Activated naive CD8-positive, alpha-beta T cell (primary cell): Measurements from ENCODE around the gene SNAPC4.
A peak's percentile ranks its signal among the peaks of the same experiment; 100 is the strongest.
"Not testable (repeated sequence)": the region's sequence is repeated elsewhere in the genome, so short reads cannot be mapped to it uniquely, and the experiment has no call there.

Experiments used
- H3K27ac Mint-ChIP-seq: one replicate; pipeline ENCODE4 v1.8.0; 2021; ENCODE audit warnings: mixed read lengths
- H3K27me3 Mint-ChIP-seq: one replicate; pipeline ENCODE4 v1.8.0; 2021; ENCODE audit warnings: mixed read lengths
- H3K36me3 Mint-ChIP-seq: one replicate; pipeline ENCODE4 v1.8.0; 2021; ENCODE audit warnings: mixed read lengths
- H3K4me1 Mint-ChIP-seq: one replicate; pipeline ENCODE4 v1.8.0; 2021; ENCODE audit warnings: low read depth, mixed read lengths
- H3K4me3 Mint-ChIP-seq: one replicate; pipeline ENCODE4 v1.8.0; 2021; ENCODE audit warnings: mild to moderate bottlenecking, mixed read lengths
- H3K9me3 Mint-ChIP-seq: one replicate; pipeline ENCODE4 v1.8.0; 2021; ENCODE audit warnings: low read depth, mixed read lengths

Gene SNAPC4

DNA sequence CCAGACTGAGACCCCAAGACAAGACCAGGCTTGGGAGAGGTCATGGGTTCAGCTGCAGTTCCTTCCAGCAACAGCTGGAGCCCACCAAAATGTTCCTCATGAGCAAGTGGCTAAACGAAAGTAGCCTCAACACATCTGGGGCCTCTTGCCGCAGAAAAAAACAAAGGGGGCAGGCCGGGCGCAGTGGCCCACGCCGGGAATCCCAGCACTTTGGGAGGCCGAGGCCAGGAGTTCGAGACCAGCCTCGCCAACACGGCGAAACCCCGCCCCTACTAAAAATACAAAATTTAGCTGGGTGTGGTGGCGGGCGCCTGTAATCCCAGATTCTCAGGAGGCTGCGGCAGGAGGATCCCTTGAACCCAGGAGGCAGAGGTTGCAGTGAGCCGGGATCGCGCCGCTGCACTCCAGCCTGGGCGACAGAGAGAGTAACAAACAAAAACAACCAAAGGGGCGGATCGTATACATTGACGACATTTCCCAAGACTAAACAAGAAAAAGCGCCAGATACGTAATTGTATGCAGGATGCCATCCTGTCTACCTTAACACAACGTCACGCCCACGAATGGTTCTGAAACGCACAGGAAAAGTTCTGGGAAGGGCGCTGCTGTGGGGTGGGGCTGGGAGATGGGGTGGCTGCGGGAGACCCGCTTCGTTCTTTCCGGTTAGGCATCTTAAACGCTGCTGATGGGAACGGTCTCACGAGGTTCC, 38.0 kb upstream of the SNAPC4 start:
- Mint-ChIP-seq H3K4me3 (peak overlapping the region; percentile 89), H3K9me3 (no peaks in the 10 kb centered on the region), H3K4me1 (peaks cover 24% of the 10 kb centered on the region), H3K27me3 (no peaks in the 10 kb centered on the region), H3K36me3 (no peaks in the 10 kb centered on the region), H3K27ac (peak overlapping the region; percentile 34)

DNA sequence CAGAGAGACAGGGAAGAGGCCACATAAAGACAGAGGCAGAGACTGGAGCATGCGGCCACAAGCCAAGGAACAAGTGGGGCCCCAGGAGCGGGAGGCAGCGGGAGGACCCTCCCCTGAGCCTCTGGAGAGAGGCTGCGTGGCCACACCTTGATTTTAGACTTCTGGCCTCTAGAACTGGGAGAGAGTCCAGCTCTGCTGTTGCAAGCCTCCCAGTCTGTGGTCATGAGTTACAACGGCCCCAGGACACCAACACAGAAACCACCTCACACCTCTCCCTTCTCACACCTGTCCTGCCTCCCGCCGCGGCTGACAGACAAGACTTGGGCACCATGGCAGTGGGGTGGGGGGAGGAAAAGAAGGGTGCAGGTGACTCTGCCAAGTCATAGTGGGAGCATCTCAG, 37.5 kb upstream of the SNAPC4 start:
- H3K4me1 Mint-ChIP-seq = peaks cover 24% of the 10 kb centered on the region
- peak overlapping the region; percentile 89 for H3K4me3 Mint-ChIP-seq
- H3K27me3 Mint-ChIP-seq = no peaks in the 10 kb centered on the region
- H3K36me3 Mint-ChIP-seq = no peaks in the 10 kb centered on the region
- no peak overlapping the region for H3K27ac Mint-ChIP-seq
- H3K9me3 Mint-ChIP-seq = no peaks in the 10 kb centered on the region

- Mint-ChIP-seq H3K27ac (no peak overlapping the region), H3K4me3 (peak overlapping the region; percentile 19)
These were observed 36.2 kb upstream of the SNAPC4 start for GRCh38 chr9:136436055-136436634.

GRCh38 chr9:136434580-136435169, 34.7 kb upstream of the SNAPC4 start:
- Mint-ChIP-seq H3K9me3 (no peaks in the 10 kb centered on the region), H3K27me3 (no peaks in the 10 kb centered on the region), H3K4me1 (peaks cover 24% of the 10 kb centered on the region), H3K4me3 (no peak overlapping the region), H3K36me3 (no peaks in the 10 kb centered on the region), H3K27ac (no peak overlapping the region)

More at GRCh38 chr9:136436055-136436634, 36.2 kb upstream of the SNAPC4 start:
- no peaks in the 10 kb centered on the region for H3K9me3 Mint-ChIP-seq
- H3K36me3 Mint-ChIP-seq = no peaks in the 10 kb centered on the region
- peaks cover 24% of the 10 kb centered on the region for H3K4me1 Mint-ChIP-seq
- no peaks in the 10 kb centered on the region for H3K27me3 Mint-ChIP-seq

DNA sequence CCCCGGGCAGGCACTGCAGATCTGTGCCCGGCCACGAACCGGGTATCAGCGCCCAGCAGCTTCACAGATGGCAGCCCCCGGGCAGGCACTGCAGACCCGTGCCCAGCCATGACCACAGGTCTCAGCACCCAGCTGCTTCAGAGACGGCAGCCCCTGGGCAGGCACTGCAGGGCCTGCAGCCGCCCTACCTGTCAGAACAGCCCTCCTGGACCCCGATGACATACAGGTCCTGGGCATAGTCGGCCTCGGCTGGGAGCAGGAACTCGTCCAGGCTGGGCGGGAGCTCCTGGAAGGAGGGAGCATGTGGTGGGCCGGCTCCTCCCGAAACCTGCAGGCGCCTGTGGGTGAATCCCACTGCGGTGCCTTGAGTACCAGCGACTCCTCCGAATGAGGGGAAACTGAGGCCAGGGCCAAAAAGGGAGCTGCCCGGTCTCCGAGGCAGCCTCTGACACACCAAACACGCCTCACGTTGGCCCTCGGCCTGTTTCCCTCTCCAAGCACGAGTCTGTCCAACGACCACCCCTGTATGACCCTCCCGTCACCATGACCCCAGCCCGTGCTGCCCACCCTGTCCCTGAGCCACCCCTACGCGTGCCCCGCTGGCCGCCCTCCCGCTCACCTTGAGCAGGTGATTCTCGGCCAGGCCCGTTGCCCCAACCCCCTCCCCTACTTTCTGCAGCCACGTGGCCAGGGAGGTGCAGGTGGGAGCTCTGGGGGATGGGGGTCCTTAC, 34.0 kb upstream of the SNAPC4 start:
- no peaks in the 10 kb centered on the region for H3K27me3 Mint-ChIP-seq
- H3K4me3 Mint-ChIP-seq = no peak overlapping the region
- peaks cover 24% of the 10 kb centered on the region for H3K4me1 Mint-ChIP-seq
- H3K36me3 Mint-ChIP-seq = no peaks in the 10 kb centered on the region
- H3K27ac Mint-ChIP-seq = no peak overlapping the region
- no peaks in the 10 kb centered on the region for H3K9me3 Mint-ChIP-seq

DNA sequence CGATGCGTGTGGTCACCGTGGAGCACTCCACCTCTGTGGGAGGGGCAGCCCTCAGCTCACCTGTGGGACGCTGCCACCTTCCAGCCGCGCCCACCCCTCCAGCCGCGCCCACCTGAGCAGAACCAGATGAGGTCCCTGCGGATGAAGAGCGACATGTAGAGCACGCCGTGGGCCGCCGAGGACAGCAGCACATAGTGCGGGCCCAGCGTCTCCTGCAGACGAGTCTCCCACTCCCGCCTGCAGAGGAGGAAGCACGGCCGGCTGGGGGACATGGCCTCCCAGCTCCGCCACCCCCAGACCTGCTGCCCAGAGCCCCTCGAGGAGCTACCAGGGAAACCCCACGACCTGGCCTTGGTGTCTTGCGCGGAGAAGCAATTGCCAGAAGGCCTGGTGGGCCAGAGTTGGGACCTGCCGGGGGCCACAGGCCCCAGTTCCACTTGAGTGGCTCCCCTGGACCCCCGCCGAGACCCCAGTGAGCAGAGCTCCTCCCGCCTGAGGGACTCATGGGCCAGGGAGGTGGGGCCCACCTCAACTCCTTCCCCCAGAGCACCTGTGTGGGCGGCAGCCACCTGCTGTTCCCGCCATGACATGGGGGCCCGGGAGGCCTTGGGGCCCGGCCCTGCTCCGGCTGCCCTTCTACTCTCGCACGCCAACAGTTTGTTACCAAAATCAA, 33.2 kb upstream of the SNAPC4 start:
- H3K27me3 Mint-ChIP-seq = no peaks in the 10 kb centered on the region
- no peaks in the 10 kb centered on the region for H3K36me3 Mint-ChIP-seq
- H3K9me3 Mint-ChIP-seq = no peaks in the 10 kb centered on the region
- no peak overlapping the region for H3K27ac Mint-ChIP-seq
- H3K4me1 Mint-ChIP-seq = peaks cover 22% of the 10 kb centered on the region
- H3K4me3 Mint-ChIP-seq = no peak overlapping the region

GRCh38 chr9:136432591-136432990, 32.6 kb upstream of the SNAPC4 start:
- H3K4me3 Mint-ChIP-seq = no peak overlapping the region
- no peak overlapping the region for H3K27ac Mint-ChIP-seq
- H3K36me3 Mint-ChIP-seq = no peaks in the 10 kb centered on the region
- H3K4me1 Mint-ChIP-seq = peaks cover 17% of the 10 kb centered on the region
- H3K27me3 Mint-ChIP-seq = no peaks in the 10 kb centered on the region
- no peaks in the 10 kb centered on the region for H3K9me3 Mint-ChIP-seq

- no peaks in the 10 kb centered on the region for H3K27me3 Mint-ChIP-seq
- H3K36me3 Mint-ChIP-seq = no peaks in the 10 kb centered on the region
- no peaks in the 10 kb centered on the region for H3K9me3 Mint-ChIP-seq
- no peak overlapping the region for H3K4me3 Mint-ChIP-seq
- H3K4me1 Mint-ChIP-seq = peaks cover 10% of the 10 kb centered on the region
- H3K27ac Mint-ChIP-seq = no peak overlapping the region
These were observed 31.9 kb upstream of the SNAPC4 start for GRCh38 chr9:136431782-136432350.

DNA sequence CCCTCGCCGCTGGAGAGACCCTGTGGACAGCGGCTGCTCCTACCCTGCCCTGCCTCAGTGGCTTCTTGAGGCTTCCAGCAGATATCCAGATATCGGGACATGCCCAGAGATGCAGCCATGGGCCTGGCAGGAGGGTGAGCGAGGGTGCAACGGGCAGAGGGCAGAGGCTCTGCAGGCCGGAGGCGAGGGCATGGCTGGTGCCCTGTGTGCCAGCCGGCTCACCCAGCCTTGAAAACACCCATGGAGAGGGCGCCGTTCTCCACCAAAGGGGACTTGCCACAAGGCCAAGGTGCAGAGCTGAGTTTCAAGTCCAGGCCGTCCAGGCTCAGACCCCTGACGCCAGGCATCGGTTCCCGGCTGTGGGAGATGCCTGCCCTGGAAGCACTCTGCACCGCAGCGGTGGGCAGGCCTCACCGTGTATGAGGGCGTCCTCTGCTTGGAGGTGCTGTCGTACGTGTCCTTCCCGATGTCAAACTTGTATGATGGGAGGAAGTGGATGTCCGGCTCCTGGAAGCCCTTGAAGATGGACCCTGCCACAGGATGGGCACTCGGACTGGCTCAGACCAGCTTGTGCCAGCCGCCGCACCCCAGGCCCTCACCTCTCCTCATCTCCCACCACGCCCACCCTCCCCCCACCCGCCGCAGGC, 30.7 kb upstream of the SNAPC4 start:
- H3K4me1 Mint-ChIP-seq = peaks cover 2% of the 10 kb centered on the region
- no peaks in the 10 kb centered on the region for H3K27me3 Mint-ChIP-seq
- H3K27ac Mint-ChIP-seq = no peak overlapping the region

GRCh38 chr9:136429683-136430491, 29.9 kb upstream of the SNAPC4 start:
- Mint-ChIP-seq H3K4me1 (no peaks in the 10 kb centered on the region), H3K4me3 (no peak overlapping the region), H3K36me3 (no peaks in the 10 kb centered on the region), H3K9me3 (no peaks in the 10 kb centered on the region), H3K27ac (no peak overlapping the region), H3K27me3 (no peaks in the 10 kb centered on the region)

More for the DNA sequence above, 30.7 kb upstream of the SNAPC4 start:
- Mint-ChIP-seq H3K4me3 (no peak overlapping the region), H3K9me3 (no peaks in the 10 kb centered on the region), H3K36me3 (no peaks in the 10 kb centered on the region)

DNA sequence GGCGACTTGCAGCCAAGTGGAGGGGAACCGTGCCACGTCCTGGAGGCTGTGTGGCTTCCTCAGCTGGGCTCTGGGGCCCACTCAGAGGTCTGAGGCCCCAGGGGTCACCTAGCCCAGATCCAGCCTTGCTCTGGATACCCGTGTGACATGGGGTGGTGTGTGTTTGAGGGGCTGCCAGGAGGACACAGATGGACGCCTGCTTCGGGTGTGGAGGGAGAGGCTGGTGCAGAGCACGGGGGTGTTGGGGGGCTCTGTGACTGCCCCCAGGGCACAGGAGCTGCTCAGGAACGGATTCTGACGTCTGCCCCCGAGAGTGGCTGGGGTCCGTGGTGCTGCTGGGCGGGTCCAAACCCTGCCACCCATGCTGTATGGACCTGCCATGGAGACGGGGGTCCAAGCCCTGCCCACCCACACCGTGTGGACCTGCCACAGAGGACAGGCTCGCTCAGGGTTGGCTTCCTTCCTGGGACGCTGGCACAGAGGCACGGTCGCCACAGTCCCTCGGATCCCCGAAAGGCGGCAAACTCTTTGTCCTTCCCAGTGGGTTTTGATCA, 29.2 kb upstream of the SNAPC4 start:
- no peak overlapping the region for H3K27ac Mint-ChIP-seq
- H3K27me3 Mint-ChIP-seq = no peaks in the 10 kb centered on the region
- H3K4me1 Mint-ChIP-seq = no peaks in the 10 kb centered on the region
- no peak overlapping the region for H3K4me3 Mint-ChIP-seq
- no peaks in the 10 kb centered on the region for H3K9me3 Mint-ChIP-seq
- no peaks in the 10 kb centered on the region for H3K36me3 Mint-ChIP-seq

- H3K4me1 Mint-ChIP-seq = no peaks in the 10 kb centered on the region
- no peak overlapping the region for H3K4me3 Mint-ChIP-seq
- no peaks in the 10 kb centered on the region for H3K27me3 Mint-ChIP-seq
- H3K36me3 Mint-ChIP-seq = no peaks in the 10 kb centered on the region
- no peaks in the 10 kb centered on the region for H3K9me3 Mint-ChIP-seq
- H3K27ac Mint-ChIP-seq = no peak overlapping the region
These were observed 26.8 kb upstream of the SNAPC4 start for GRCh38 chr9:136426787-136427186.

DNA sequence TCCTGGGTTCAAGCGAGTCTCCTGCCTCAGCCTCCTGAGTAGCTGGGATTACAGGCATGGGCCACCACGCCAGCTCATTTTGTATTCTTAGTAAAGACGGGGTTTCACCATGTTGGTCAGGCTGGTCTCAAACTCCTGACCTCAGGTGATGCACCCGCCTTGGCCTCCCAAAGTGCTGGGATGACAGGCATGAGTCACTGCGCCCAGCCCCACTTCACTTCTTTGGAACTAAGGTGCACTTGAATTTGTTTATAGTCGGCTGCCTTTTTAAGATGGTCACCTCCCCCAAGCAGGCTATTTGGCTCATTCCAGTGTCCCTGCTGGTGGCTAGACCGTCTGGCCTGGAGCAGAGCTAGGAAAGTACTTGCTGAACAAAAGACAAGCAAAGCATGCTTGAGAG, 25.4 kb upstream of the SNAPC4 start:
- H3K9me3 Mint-ChIP-seq, H3K27ac Mint-ChIP-seq, H3K36me3 Mint-ChIP-seq, H3K4me1 Mint-ChIP-seq, H3K27me3 Mint-ChIP-seq, H3K4me3 Mint-ChIP-seq: not testable (repeated sequence)
